ENCODE measurements around the gene PTPDC1.

DNA sequence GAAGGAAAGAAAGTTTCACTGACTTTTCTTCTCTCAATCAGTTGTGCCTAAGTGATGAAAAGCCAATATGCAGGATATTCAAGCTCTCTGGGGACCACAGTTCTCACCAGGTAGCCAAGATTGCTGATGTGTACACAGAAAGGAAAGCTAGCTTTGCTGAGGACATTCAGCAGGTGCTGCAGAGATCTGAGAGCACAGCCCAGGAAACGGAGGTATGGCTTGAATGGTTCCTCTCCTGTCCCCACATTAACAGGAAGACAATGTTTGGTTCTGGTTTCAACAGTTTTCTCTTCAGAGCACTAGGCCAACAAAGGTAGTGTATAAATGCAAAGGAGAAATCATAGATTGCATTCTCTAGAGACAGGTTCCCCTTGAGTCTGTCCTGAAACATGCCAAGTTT is 69.6 kb downstream of the PTPDC1 start:
- TF ChIP-seq POLR2AphosphoS5 (IDR thresholded peaks at IDR 0.05; ENCODE audit: insufficient read depth in 1 of 2, low read depth in 1 of 2), result no peak
- TF ChIP-seq POLR2A (IDR thresholded peaks at IDR 0.05), result no peak
- TF ChIP-seq, protein P1, sequence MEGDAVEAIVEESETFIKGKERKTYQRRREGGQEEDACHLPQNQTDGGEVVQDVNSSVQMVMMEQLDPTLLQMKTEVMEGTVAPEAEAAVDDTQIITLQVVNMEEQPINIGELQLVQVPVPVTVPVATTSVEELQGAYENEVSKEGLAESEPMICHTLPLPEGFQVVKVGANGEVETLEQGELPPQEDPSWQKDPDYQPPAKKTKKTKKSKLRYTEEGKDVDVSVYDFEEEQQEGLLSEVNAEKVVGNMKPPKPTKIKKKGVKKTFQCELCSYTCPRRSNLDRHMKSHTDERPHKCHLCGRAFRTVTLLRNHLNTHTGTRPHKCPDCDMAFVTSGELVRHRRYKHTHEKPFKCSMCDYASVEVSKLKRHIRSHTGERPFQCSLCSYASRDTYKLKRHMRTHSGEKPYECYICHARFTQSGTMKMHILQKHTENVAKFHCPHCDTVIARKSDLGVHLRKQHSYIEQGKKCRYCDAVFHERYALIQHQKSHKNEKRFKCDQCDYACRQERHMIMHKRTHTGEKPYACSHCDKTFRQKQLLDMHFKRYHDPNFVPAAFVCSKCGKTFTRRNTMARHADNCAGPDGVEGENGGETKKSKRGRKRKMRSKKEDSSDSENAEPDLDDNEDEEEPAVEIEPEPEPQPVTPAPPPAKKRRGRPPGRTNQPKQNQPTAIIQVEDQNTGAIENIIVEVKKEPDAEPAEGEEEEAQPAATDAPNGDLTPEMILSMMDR (IDR thresholded peaks at IDR 0.05), result no peak
